Transverse colon (tissue), 4 donors: Measurements from ENCODE around the gene RERG.

Source experiments
- CTCF ChIP-seq, 5 experiments: fragments of 200-600 bp in 3 of 5; fragments of 450-650 bp in 2 of 5; sonication (generic) in 3 of 5; IDR thresholded peaks; 1 replicate in 2 of 5; 2 replicates in 3 of 5; pipeline ENCODE4 v1.5.1; 2016 to 2017; ENCODE audit warnings: antibody characterized with exemption in 5 of 5, inconsistent platforms in 3 of 5, mild to moderate bottlenecking in 2 of 5, moderate library complexity in 1 of 5
- EP300 ChIP-seq: sonication (generic); formaldehyde crosslinking; IDR thresholded peaks from one replicate; pipeline ENCODE4 v1.6.1; 2017; ENCODE audit warnings: antibody characterized with exemption, low read depth
- POLR2AphosphoS5 ChIP-seq, 3 donors: sonication (generic); formaldehyde crosslinking; IDR thresholded peaks; one replicate each; pipeline ENCODE4 v1.6.1; 2016; ENCODE audit warnings: antibody characterized with exemption in 3 of 3

GRCh38 chr12:15234508-15234907 is 13.3 kb upstream of the RERG start:
- TF ChIP-seq POLR2AphosphoS5 (IDR thresholded peaks at IDR 0.05) (no peak), CTCF (IDR thresholded peaks at IDR 0.05) (no peak), EP300 (no peak)
